Ramos (cell line): ENCODE results near the gene MAT1A.

Experiments used
- in situ Hi-C: fragments of 300-500 bp; cut with MboI; formaldehyde crosslinking; loops from one replicate; pipeline ENCODE4 v1.14.3; 2022; ENCODE audit warnings: low sequenced_read_pairs; ENCODE audit not compliant: unreplicated experiment

MAT1A gene

GRCh38 chr10:80283536-80284199 lies 5.8 kb downstream of the MAT1A start:
- in situ Hi-C loops, result no loop called here

- in situ Hi-C loops, result no loop called here
These were observed 6.3 kb downstream of the MAT1A start for GRCh38 chr10:80283119-80283518.

- in situ Hi-C loops, result no loop called here
These were observed 7.4 kb downstream of the MAT1A start for GRCh38 chr10:80281784-80282765.

GRCh38 chr10:80281292-80281691 lies 8.2 kb downstream of the MAT1A start:
- in situ Hi-C loops, result no loop called here

GRCh38 chr10:80280071-80280800 lies 9.2 kb downstream of the MAT1A start:
- in situ Hi-C loops, result no loop called here

- in situ Hi-C loops, result no loop called here
These were observed 10.3 kb downstream of the MAT1A start for GRCh38 chr10:80279146-80279545.

- in situ Hi-C loops, result no loop called here
These were observed 11.0 kb downstream of the MAT1A start for GRCh38 chr10:80278480-80278879.

GRCh38 chr10:80277567-80278250 lies 11.7 kb downstream of the MAT1A start:
- in situ Hi-C loops, result no loop called here

- in situ Hi-C loops, result no loop called here
These were observed 12.4 kb downstream of the MAT1A start for GRCh38 chr10:80277016-80277415.

- in situ Hi-C loops, result no loop called here
These were observed 13.1 kb downstream of the MAT1A start for GRCh38 chr10:80276335-80276734.

- in situ Hi-C loops, result no loop called here
These were observed 13.7 kb downstream of the MAT1A start for GRCh38 chr10:80275756-80276155.

GRCh38 chr10:80275135-80275498 lies 14.3 kb downstream of the MAT1A start:
- in situ Hi-C loops, result no loop called here

- in situ Hi-C loops, result no loop called here
These were observed 14.9 kb downstream of the MAT1A start for GRCh38 chr10:80274396-80275134.

GRCh38 chr10:80273523-80274170 lies 15.8 kb downstream of the MAT1A start:
- in situ Hi-C loops, result no loop called here

GRCh38 chr10:80272793-80273522 lies 16.5 kb downstream of the MAT1A start:
- in situ Hi-C loops, result no loop called here

- in situ Hi-C loops, result no loop called here
These were observed 18.0 kb downstream of the MAT1A start for GRCh38 chr10:80271416-80271815.

- in situ Hi-C loops, result no loop called here
These were observed 18.6 kb downstream of the MAT1A start for GRCh38 chr10:80270887-80271286.

GRCh38 chr10:80268938-80269588 lies 20.4 kb downstream of the MAT1A start:
- in situ Hi-C loops, result no loop called here
